Upper lobe of right lung (tissue), 1 donor: ENCODE results near the gene SOAT1. TPM values are rescaled to one million over a fixed set of nuclear protein-coding genes. Genes with fewer than 3 reads are reported as not detected.
"Not testable (repeated sequence)": the region's sequence is repeated elsewhere in the genome, so short reads cannot be mapped to it uniquely, and the experiment has no call there.

Experiments used
- ATAC-seq: fragments of 200-7000 bp; cut with Tn5 transposase; one replicate; pipeline ENCODE4 v1.9.1; 2020; ENCODE audit warnings: mild to moderate bottlenecking, moderate library complexity
- DNase-seq: peaks from one replicate; pipeline ENCODE4 v3.0.0-alpha.2; 2020
- H3K27ac ChIP-seq: fragments of 200-600 bp; one replicate; pipeline ENCODE4 v1.8.0; 2022
- H3K27me3 ChIP-seq: fragments of 200-600 bp; one replicate; pipeline ENCODE4 v1.8.0; 2022; ENCODE audit warnings: mild to moderate bottlenecking
- H3K36me3 ChIP-seq: fragments of 200-600 bp; one replicate; pipeline ENCODE4 v1.8.0; 2022
- H3K4me1 ChIP-seq: fragments of 200-600 bp; one replicate; pipeline ENCODE4 v1.8.0; 2022
- H3K4me3 ChIP-seq: fragments of 200-600 bp; one replicate; pipeline ENCODE4 v1.8.0; 2022; ENCODE audit warnings: mild to moderate bottlenecking
- H3K9me3 ChIP-seq: fragments of 200-600 bp; one replicate; pipeline ENCODE4 v1.8.0; 2022
- CTCF ChIP-seq: fragments of 200-600 bp; IDR thresholded peaks from one replicate; pipeline ENCODE4 v1.8.0; 2022; ENCODE audit warnings: antibody characterized with exemption
- intact Hi-C: fragments of 100-400 bp; cut with DNase I; formaldehyde crosslinking; loops from one replicate; pipeline ENCODE4 v1.11.0; 2022
- long read RNA-seq: library from polyadenylated mRNA; unstranded; transcript quantifications from one replicate; pipeline ENCODE4 v2.0.0, GENCODE V29; 2021
- total RNA-seq: library from RNA; stranded (reverse); fragmentation: NEBNext Ultra II Directional; extraction: Animal tissue kit (Norgen Biotek cat#: 25700); gene quantifications from one replicate; pipeline ENCODE4 v1.2.1, GENCODE V29; 2021
- donor health status: DM: no; HTN: yes; CAD: no; lungs with severe emphysema.

The SOAT1 gene
- 116 TPM for total RNA-seq
- long read RNA-seq, full-length matches to known transcripts: 136 of 167 reads
- long read RNA-seq, partial matches to known transcripts: 19 of 167 reads
- long read RNA-seq, other reads (novel, unspliced or antisense): 12 of 167 reads

- ATAC-seq (peak; percentile 98), DNase-seq (peak; percentile 98)
- Histone ChIP-seq H3K4me3 (peak within 1 kb of the TSS; percentile 79), H3K4me1 (peaks cover 22% of the 10 kb centered on the region), H3K9me3 (no peaks in the 10 kb centered on the region), H3K36me3 (no peaks in the 10 kb centered on the region), H3K27me3 (no peaks in the 10 kb centered on the region), H3K27ac (peak within 1 kb of the TSS; percentile 94)
- intact Hi-C loops: no loop called here
- peak; percentile 20 for TF ChIP-seq CTCF
Measured at GRCh38 chr1:179293340-179294327, at the start of gene SOAT1. SOAT1 (plus strand) TSS chr1:179293797; CDS start chr1:179302685, 8,888 bp downstream.

GRCh38 chr1:179245426-179245825, 48.2 kb upstream of the SOAT1 start:
- H3K9me3 ChIP-seq, H3K4me1 ChIP-seq, H3K36me3 ChIP-seq, H3K27me3 ChIP-seq, ATAC-seq, intact Hi-C loops, H3K4me3 ChIP-seq, DNase-seq, H3K27ac ChIP-seq: not testable (repeated sequence)

- no peaks in the 10 kb centered on the region for H3K9me3 ChIP-seq
- no peaks in the 10 kb centered on the region for H3K4me1 ChIP-seq
- no peaks in the 10 kb centered on the region for H3K27me3 ChIP-seq
- no peak overlapping the region for H3K27ac ChIP-seq
- H3K36me3 ChIP-seq: no peaks in the 10 kb centered on the region
- TF ChIP-seq CTCF: no peak
- intact Hi-C loops: no loop called here
- H3K4me3 ChIP-seq: no peak overlapping the region
- DNase-seq (no peak), ATAC-seq (no peak)
Measured at GRCh38 chr1:179247923-179248322, 45.7 kb upstream of the SOAT1 start.

- Histone ChIP-seq H3K27me3 (no peaks in the 10 kb centered on the region), H3K4me1 (no peaks in the 10 kb centered on the region), H3K36me3 (no peaks in the 10 kb centered on the region), H3K9me3 (no peaks in the 10 kb centered on the region), H3K4me3 (no peak overlapping the region), H3K27ac (no peak overlapping the region)
- TF ChIP-seq CTCF: peak; percentile 51
- ATAC-seq (peak; percentile 79), DNase-seq (no peak)
- intact Hi-C loops: no loop called here
Measured at GRCh38 chr1:179251675-179252074, 41.9 kb upstream of the SOAT1 start.

GRCh38 chr1:179252606-179253005, 41.0 kb upstream of the SOAT1 start:
- H3K4me1 ChIP-seq: no peaks in the 10 kb centered on the region
- intact Hi-C loops: no loop called here
- TF ChIP-seq CTCF: no peak
- H3K9me3 ChIP-seq: no peaks in the 10 kb centered on the region
- no peak overlapping the region for H3K27ac ChIP-seq
- no peaks in the 10 kb centered on the region for H3K27me3 ChIP-seq
- DNase-seq (no peak), ATAC-seq (no peak)
- no peak overlapping the region for H3K4me3 ChIP-seq
- H3K36me3 ChIP-seq: no peaks in the 10 kb centered on the region

GRCh38 chr1:179253286-179253972, 40.2 kb upstream of the SOAT1 start:
- no peak for TF ChIP-seq CTCF

More at GRCh38 chr1:179253286-179253972, 40.2 kb upstream of the SOAT1 start:
- Histone ChIP-seq H3K9me3 (no peaks in the 10 kb centered on the region), H3K36me3 (no peaks in the 10 kb centered on the region), H3K27me3 (no peaks in the 10 kb centered on the region), H3K4me1 (no peaks in the 10 kb centered on the region), H3K4me3 (no peak overlapping the region), H3K27ac (no peak overlapping the region)
- intact Hi-C loops: no loop called here
- DNase-seq (no peak), ATAC-seq (no peak)
